Spleen (tissue), 11 donors: ENCODE results near the gene BRD3OS. TPM values are rescaled to one million over a fixed set of nuclear protein-coding genes. Genes with fewer than 3 reads are reported as not detected.

Experiments
- DNase-seq: peaks from one replicate; pipeline ENCODE4 v3.0.0-alpha.2; 2020
- H3K27ac ChIP-seq, 8 donors: fragments of 200-600 bp; sonication (generic) in 7 of 8; 1 replicate in 4 of 8; 2 replicates in 4 of 8; pipeline versions ENCODE4 v1.5.0 to v1.8.0; 2016 to 2021; ENCODE audit warnings: inconsistent platforms in 4 of 8, mild to moderate bottlenecking in 4 of 8, moderate library complexity in 1 of 8
- H3K27me3 ChIP-seq, 7 donors: fragments of 200-600 bp; sonication (generic) in 6 of 7; replicated peaks in 1 of 7; 1 replicate in 4 of 7; 2 replicates in 3 of 7; pipeline versions ENCODE4 v1.5.0 to v1.8.0; 2016 to 2021; ENCODE audit warnings: inconsistent platforms in 3 of 7, mild to moderate bottlenecking in 1 of 7
- H3K36me3 ChIP-seq, 6 donors: fragments of 200-600 bp; sonication (generic) in 5 of 6; 1 replicate in 4 of 6; 2 replicates in 2 of 6; pipeline versions ENCODE4 v1.5.0 to v1.8.0; 2016 to 2021; ENCODE audit warnings: inconsistent platforms in 2 of 6
- H3K4me1 ChIP-seq, 6 donors: fragments of 200-600 bp; sonication (generic) in 5 of 6; 1 replicate in 3 of 6; 2 replicates in 3 of 6; pipeline versions ENCODE4 v1.5.0 to v1.8.0; 2016 to 2021; ENCODE audit warnings: inconsistent platforms in 3 of 6
- H3K4me3 ChIP-seq, 8 donors: fragments of 200-600 bp; sonication (generic) in 7 of 8; 1 replicate in 4 of 8; 2 replicates in 4 of 8; pipeline versions ENCODE4 v1.5.0 to v1.8.0; 2016 to 2021; ENCODE audit warnings: inconsistent platforms in 4 of 8, mild to moderate bottlenecking in 4 of 8, moderate library complexity in 2 of 8
- H3K9me3 ChIP-seq, 8 donors: fragments of 200-600 bp; sonication (generic) in 7 of 8; 1 replicate in 4 of 8; 2 replicates in 4 of 8; pipeline versions ENCODE4 v1.5.0 to v1.8.0; 2016 to 2021; ENCODE audit warnings: inconsistent platforms in 4 of 8
- POLR2A ChIP-seq, 3 donors: fragments of 450-650 bp; IDR thresholded peaks; one replicate each; pipeline ENCODE4 v1.5.1; 2017; ENCODE audit warnings: antibody characterized with exemption in 3 of 3, mild to moderate bottlenecking in 1 of 3
- POLR2AphosphoS5 ChIP-seq, 3 donors: sonication (generic); formaldehyde crosslinking; IDR thresholded peaks; one replicate each; pipeline ENCODE4 v1.5.1; 2017; ENCODE audit warnings: antibody characterized with exemption in 3 of 3
- WGBS, 5 donors: extraction: QIAGEN DNeasy Blood & Tissue Kit in 3 of 5; methylation state at CpG; one replicate each; pipeline versions ENCODE4 v1.1.5 to v1.1.7; 2013 to 2018; 5-methylcytosine and 5-hydroxymethylcytosine counted together
- intact Hi-C: fragments of 100-400 bp; cut with DNase I; formaldehyde crosslinking; loops from one replicate; pipeline ENCODE4 v1.15.0; 2023; ENCODE audit warnings: low total_unique reads
- polyA plus RNA-seq, 3 donors: library from polyadenylated mRNA; stranded (reverse); fragments of 200-250 nt; gene quantifications; one replicate each; pipeline ENCODE4 v1.2.1, GENCODE V29; 2013
- total RNA-seq, 7 donors: library from RNA; depleted of rRNA in 3 of 7; stranded (reverse); fragments of >200 nt in 3 of 7; fragmentation: NEBNext Ultra II Directional in 4 of 7; extraction: Animal tissue kit (Norgen Biotek cat#: 25700) in 4 of 7; gene quantifications; one replicate each; pipeline versions ENCODE4 v1.1.0 to v1.2.1, GENCODE V29; 2016 to 2021
- TF ChIP-seq, protein P1 (sequence below), 11 experiments: fragments of 200-600 bp in 7 of 11; fragments of 450-650 bp in 4 of 11; sonication (generic) in 4 of 11; IDR thresholded peaks in 8 of 11; conservative IDR thresholded peaks in 3 of 11; 1 replicate in 7 of 11; 2 replicates in 4 of 11; pipeline versions ENCODE4 v1.4.0 to v1.8.0; 2016 to 2021; ENCODE audit warnings: antibody characterized with exemption in 11 of 11, inconsistent platforms in 4 of 11, mild to moderate bottlenecking in 1 of 11
- donor health status: healthy with polysubstance abuse.
- donor health status: DM: no; HTN: no; CAD: no; lungs with moderate emphysema.
- donor health status: DM: no; HTN: no; CAD: no.
- donor health status: Bipolar disorder and iron deficiency.
- donor health status: healthy.
- donor health status: DM: no; HTN: no; CAD: no.
- donor health status: DM: yes; HTN: yes; CAD: no.

Gene BRD3OS
- total and polyA plus RNA-seq, 10 donors, result 6.9 to 13.2 (median 10.7) TPM

DNA sequence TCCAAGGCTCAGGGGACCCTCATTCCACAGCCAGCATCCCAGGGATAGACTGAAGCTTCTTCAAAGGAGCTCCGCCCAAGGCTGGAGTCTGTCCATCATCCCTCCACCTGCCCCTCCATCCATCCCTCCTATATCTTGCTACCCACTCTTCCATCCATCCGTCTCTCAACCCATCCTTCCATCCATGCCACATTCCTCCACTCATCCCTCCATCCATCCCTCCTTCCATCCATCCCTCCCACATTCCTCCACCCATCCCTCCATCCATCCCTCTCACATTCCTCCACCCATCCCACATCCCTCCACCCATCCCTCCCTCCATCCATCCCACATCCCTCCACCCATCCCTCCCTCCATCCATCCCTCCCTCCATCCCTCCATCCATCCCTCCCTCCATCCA, 27.7 kb upstream of the BRD3OS start:
- peaks cover 0 to 51% (median 0%) of the 10 kb centered on the region in 7 donors for H3K27me3 ChIP-seq
- no peak for TF ChIP-seq POLR2AphosphoS5 (IDR thresholded peaks at IDR 0.05)
- TF ChIP-seq, protein P1, sequence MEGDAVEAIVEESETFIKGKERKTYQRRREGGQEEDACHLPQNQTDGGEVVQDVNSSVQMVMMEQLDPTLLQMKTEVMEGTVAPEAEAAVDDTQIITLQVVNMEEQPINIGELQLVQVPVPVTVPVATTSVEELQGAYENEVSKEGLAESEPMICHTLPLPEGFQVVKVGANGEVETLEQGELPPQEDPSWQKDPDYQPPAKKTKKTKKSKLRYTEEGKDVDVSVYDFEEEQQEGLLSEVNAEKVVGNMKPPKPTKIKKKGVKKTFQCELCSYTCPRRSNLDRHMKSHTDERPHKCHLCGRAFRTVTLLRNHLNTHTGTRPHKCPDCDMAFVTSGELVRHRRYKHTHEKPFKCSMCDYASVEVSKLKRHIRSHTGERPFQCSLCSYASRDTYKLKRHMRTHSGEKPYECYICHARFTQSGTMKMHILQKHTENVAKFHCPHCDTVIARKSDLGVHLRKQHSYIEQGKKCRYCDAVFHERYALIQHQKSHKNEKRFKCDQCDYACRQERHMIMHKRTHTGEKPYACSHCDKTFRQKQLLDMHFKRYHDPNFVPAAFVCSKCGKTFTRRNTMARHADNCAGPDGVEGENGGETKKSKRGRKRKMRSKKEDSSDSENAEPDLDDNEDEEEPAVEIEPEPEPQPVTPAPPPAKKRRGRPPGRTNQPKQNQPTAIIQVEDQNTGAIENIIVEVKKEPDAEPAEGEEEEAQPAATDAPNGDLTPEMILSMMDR (IDR thresholded peaks at IDR 0.05 in 8 of 11, conservative IDR thresholded peaks at IDR 0.05 in 3 of 11), result no peak
- TF ChIP-seq POLR2A (IDR thresholded peaks at IDR 0.05), result no peak
- no peak for DNase-seq
- H3K27ac ChIP-seq, result no peak overlapping the region
- 83 to 98% (median 92%) methylated on average over 2 of the region's 2 CpGs for WGBS, 5 donors
- H3K36me3 ChIP-seq, result no peaks in the 10 kb centered on the region
- no peaks in the 10 kb centered on the region for H3K9me3 ChIP-seq
- H3K4me1 ChIP-seq, result peaks cover 13 to 21% (median 17%) of the 10 kb centered on the region in 6 donors
- H3K4me3 ChIP-seq, result no peak overlapping the region
- intact Hi-C loops, result no loop called here

DNA sequence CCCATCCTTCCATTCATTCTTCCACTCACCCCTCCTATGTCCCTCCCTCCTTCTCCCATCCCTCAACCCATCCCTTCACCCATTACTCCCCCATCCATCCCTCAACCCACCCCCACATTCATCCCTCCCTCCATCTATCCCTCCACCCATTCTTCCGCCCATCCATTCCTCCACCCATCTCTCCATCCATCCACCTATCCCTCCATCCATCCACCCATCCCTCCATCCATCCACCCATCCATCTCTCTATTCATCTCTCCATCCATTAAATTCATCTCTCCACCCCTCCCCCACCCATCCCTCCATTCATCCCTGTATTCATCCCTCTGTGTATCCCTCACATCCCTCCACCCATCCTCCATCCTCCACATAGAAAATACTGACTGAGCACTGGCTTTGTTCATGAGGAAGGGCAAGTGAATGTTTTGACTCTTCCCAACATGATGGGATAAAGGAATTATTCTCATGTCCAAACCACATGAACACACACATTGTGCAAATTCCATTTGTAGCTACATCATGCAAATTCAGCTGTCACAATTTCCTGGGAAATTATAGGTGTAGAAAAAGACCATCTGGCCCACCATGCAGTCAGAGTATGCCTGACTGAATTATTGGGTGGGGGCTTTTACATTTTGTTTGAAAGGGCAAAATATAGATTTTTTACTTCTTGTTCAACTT, 26.2 kb upstream of the BRD3OS start:
- Histone ChIP-seq H3K4me1 (peaks cover 3 to 7% (median 6%) of the 10 kb centered on the region in 6 donors), H3K27ac (no peak overlapping the region), H3K4me3 (no peak overlapping the region), H3K27me3 (peaks cover 0 to 42% (median 0%) of the 10 kb centered on the region in 7 donors), H3K36me3 (no peaks in the 10 kb centered on the region), H3K9me3 (no peaks in the 10 kb centered on the region)
- TF ChIP-seq POLR2AphosphoS5 (IDR thresholded peaks at IDR 0.05) (no peak), POLR2A (IDR thresholded peaks at IDR 0.05) (no peak)
- TF ChIP-seq, protein P1 (IDR thresholded peaks at IDR 0.05 in 8 of 11, conservative IDR thresholded peaks at IDR 0.05 in 3 of 11), result no peak
- no peak for DNase-seq
- WGBS, 5 donors, result 91 to 100% (median 96%) methylated on average over 1 of the region's 1 CpG
- intact Hi-C loops, result no loop called here

DNA sequence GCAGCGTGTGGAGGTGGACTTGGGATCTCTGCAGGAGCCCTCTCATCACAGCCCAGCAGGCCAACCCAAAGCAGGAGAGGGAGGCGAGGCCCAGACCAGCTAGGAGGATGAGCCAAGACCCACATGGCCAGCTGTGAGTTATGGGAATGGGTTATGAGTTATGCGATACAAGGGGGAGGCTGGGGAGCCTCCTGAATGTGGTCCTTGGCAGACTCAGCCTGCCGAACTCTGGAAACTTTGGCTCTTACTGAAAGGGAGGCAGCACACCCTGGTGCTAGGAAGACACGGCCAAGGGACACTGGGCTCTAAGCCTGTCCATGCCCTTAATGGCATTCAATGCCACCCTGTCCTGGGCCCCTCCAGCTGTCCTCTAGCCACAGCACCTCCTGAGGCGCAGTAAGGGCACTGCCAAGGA, 25.4 kb upstream of the BRD3OS start:
- TF ChIP-seq POLR2A (IDR thresholded peaks at IDR 0.05) (no peak), POLR2AphosphoS5 (IDR thresholded peaks at IDR 0.05) (no peak)
- TF ChIP-seq, protein P1 (IDR thresholded peaks at IDR 0.05 in 8 of 11, conservative IDR thresholded peaks at IDR 0.05 in 3 of 11), result no peak
- H3K4me3 ChIP-seq, result no peak overlapping the region
- no peaks in the 10 kb centered on the region for H3K36me3 ChIP-seq
- no peak overlapping the region for H3K27ac ChIP-seq
- peaks cover 0 to 42% (median 0%) of the 10 kb centered on the region in 7 donors for H3K27me3 ChIP-seq
- WGBS, 5 donors, result 73 to 87% (median 84%) methylated on average over 4 to 6 of the region's 6 CpGs
- no peaks in the 10 kb centered on the region for H3K4me1 ChIP-seq
- no peaks in the 10 kb centered on the region for H3K9me3 ChIP-seq
- intact Hi-C loops, result no loop called here
- DNase-seq, result no peak

GRCh38 chr9:134002796-134003195, 22.5 kb upstream of the BRD3OS start:
- H3K27me3 ChIP-seq, result peaks cover 0 to 37% (median 0%) of the 10 kb centered on the region in 7 donors
- intact Hi-C loops, result no loop called here
- TF ChIP-seq, protein P1 (IDR thresholded peaks at IDR 0.05 in 8 of 11, conservative IDR thresholded peaks at IDR 0.05 in 3 of 11), result no peak
- no peak for TF ChIP-seq POLR2AphosphoS5 (IDR thresholded peaks at IDR 0.05)
- no peak for TF ChIP-seq POLR2A (IDR thresholded peaks at IDR 0.05)
- 71 to 100% (median 88%) methylated on average over 2 of the region's 2 CpGs for whole genome bisulfite sequencing, 5 donors
- H3K27ac ChIP-seq, result no peak overlapping the region
- H3K4me1 ChIP-seq, result no peaks in the 10 kb centered on the region
- DNase-seq, result peak; percentile 30
- no peak overlapping the region for H3K4me3 ChIP-seq
- H3K36me3 ChIP-seq, result no peaks in the 10 kb centered on the region
- H3K9me3 ChIP-seq, result no peaks in the 10 kb centered on the region
